Mesendoderm (in vitro differentiated cells): ENCODE data around the gene COBL.

Experiments used
- DNase-seq: peaks from one replicate; pipeline ENCODE4 v3.0.0; 2013
- H2AK5ac ChIP-seq: 2 replicates; pipeline ENCODE4 v1.6.1; 2013; ENCODE audit warnings: low read length, inconsistent platforms
- H2BK120ac ChIP-seq: 2 replicates; pipeline ENCODE4 v1.6.1; 2013; ENCODE audit warnings: low read depth, mild to moderate bottlenecking, low read length, moderate library complexity, mixed read lengths
- H2BK15ac ChIP-seq: replicated peaks from 2 replicates; pipeline ENCODE4 v1.6.1; 2013; ENCODE audit warnings: low read depth, mild to moderate bottlenecking, moderate library complexity
- H2BK5ac ChIP-seq: 2 replicates; pipeline ENCODE4 v1.6.1; 2013; ENCODE audit warnings: low read length, inconsistent platforms
- H3K18ac ChIP-seq: 2 replicates; pipeline ENCODE4 v1.6.1; 2013; ENCODE audit warnings: mild to moderate bottlenecking, low read length, mixed read lengths
- H3K23ac ChIP-seq: one replicate; pipeline ENCODE4 v1.6.1; 2013; ENCODE audit warnings: low read length
- H3K27ac ChIP-seq: 2 replicates; pipeline ENCODE4 v1.5.1; 2013; ENCODE audit warnings: low read depth, mild to moderate bottlenecking, inconsistent platforms, low read length, moderate library complexity
- H3K27me3 ChIP-seq: 2 replicates; pipeline ENCODE4 v1.6.1; 2013; ENCODE audit warnings: low read length, control low read depth, mild to moderate bottlenecking, inconsistent platforms; ENCODE audit not compliant: insufficient read depth, poor library complexity
- H3K36me3 ChIP-seq: 2 replicates; pipeline ENCODE4 v1.6.1; 2013; ENCODE audit warnings: low read length, inconsistent platforms; ENCODE audit not compliant: control insufficient read depth, insufficient read depth
- H3K4ac ChIP-seq: one replicate; pipeline ENCODE4 v1.6.1; 2013; ENCODE audit warnings: low read depth, mild to moderate bottlenecking, low read length, moderate library complexity
- H3K4me1 ChIP-seq: 2 replicates; pipeline ENCODE4 v1.6.1; 2013; ENCODE audit warnings: low read depth, low read length, inconsistent platforms; ENCODE audit not compliant: control insufficient read depth
- H3K4me2 ChIP-seq: 2 replicates; pipeline ENCODE4 v1.6.1; 2013; ENCODE audit warnings: low read length
- H3K4me3 ChIP-seq: 2 replicates; pipeline ENCODE4 v1.5.1; 2013; ENCODE audit warnings: mild to moderate bottlenecking, low read length
- H3K56ac ChIP-seq: one replicate; pipeline ENCODE4 v1.6.1; 2013; ENCODE audit warnings: low read length
- H3K79me1 ChIP-seq: 2 replicates; pipeline ENCODE4 v1.6.1; 2013; ENCODE audit warnings: low read length, inconsistent platforms
- H3K79me2 ChIP-seq: 2 replicates; pipeline ENCODE4 v1.6.1; 2013; ENCODE audit warnings: mild to moderate bottlenecking, low read length; ENCODE audit not compliant: control insufficient read depth, insufficient read depth
- H3K9ac ChIP-seq: 2 replicates; pipeline ENCODE4 v1.6.1; 2013; ENCODE audit warnings: low read length, inconsistent platforms
- H4K5ac ChIP-seq: one replicate; pipeline ENCODE4 v1.6.1; 2013; ENCODE audit warnings: low read length
- H4K8ac ChIP-seq: one replicate; pipeline ENCODE4 v1.6.1; 2013; ENCODE audit warnings: low read depth, mild to moderate bottlenecking, control low read depth, low read length, moderate library complexity
- WGBS: extraction: QIAGEN DNeasy Blood & Tissue Kit; methylation state at CpG from one replicate; pipeline ENCODE4 v1.1.7; 2013; ENCODE audit warnings: low lambda C conversion rate, missing lambda C conversion rate; ENCODE audit not compliant: insufficient coverage; ENCODE audit errors: extremely low coverage; 5-methylcytosine and 5-hydroxymethylcytosine counted together

COBL gene

GRCh38 chr7:51244053-51244452 is 72.6 kb downstream of the COBL start:
- H3K36me3 ChIP-seq: no peaks in the 10 kb centered on the region
- H2BK5ac ChIP-seq: no peak overlapping the region
- no peaks in the 10 kb centered on the region for H3K79me2 ChIP-seq
- no peak overlapping the region for H3K4me3 ChIP-seq
- H3K18ac ChIP-seq: no peak overlapping the region
- no CpG with 5 or more reads among the region's 5 CpGs for WGBS
- H2AK5ac ChIP-seq: no peak overlapping the region
- H3K27ac ChIP-seq: no peak overlapping the region
- no peaks in the 10 kb centered on the region for H3K4me1 ChIP-seq
- H3K4ac ChIP-seq: no peak overlapping the region
- no peaks in the 10 kb centered on the region for H3K79me1 ChIP-seq
- no peak overlapping the region for H3K4me2 ChIP-seq
- no peak for DNase-seq
- H4K8ac ChIP-seq: no peak overlapping the region
- no peaks in the 10 kb centered on the region for H3K27me3 ChIP-seq
- no peak overlapping the region for H3K9ac ChIP-seq
- H3K56ac ChIP-seq: no peak overlapping the region
- H3K23ac ChIP-seq: no peak overlapping the region
- no peak overlapping the region for H2BK15ac ChIP-seq
- H2BK120ac ChIP-seq: no peak overlapping the region
- no peak overlapping the region for H4K5ac ChIP-seq

GRCh38 chr7:51243631-51244030 is 73.0 kb downstream of the COBL start:
- no CpG with 5 or more reads among the region's 10 CpGs for WGBS
- Histone ChIP-seq H3K23ac (no peak overlapping the region), H4K8ac (no peak overlapping the region), H3K36me3 (no peaks in the 10 kb centered on the region), H3K56ac (no peak overlapping the region), H2BK120ac (no peak overlapping the region), H2AK5ac (no peak overlapping the region), H3K4me1 (no peaks in the 10 kb centered on the region), H3K27ac (no peak overlapping the region), H3K4me3 (no peak overlapping the region), H3K4ac (no peak overlapping the region), H3K79me2 (no peaks in the 10 kb centered on the region), H3K27me3 (no peaks in the 10 kb centered on the region), H3K4me2 (no peak overlapping the region), H3K9ac (no peak overlapping the region), H2BK5ac (no peak overlapping the region), H2BK15ac (no peak overlapping the region), H4K5ac (no peak overlapping the region), H3K79me1 (no peaks in the 10 kb centered on the region), H3K18ac (no peak overlapping the region)
- DNase-seq: no peak

- Histone ChIP-seq H2BK120ac (no peak overlapping the region), H3K79me1 (no peaks in the 10 kb centered on the region), H3K79me2 (no peaks in the 10 kb centered on the region), H4K5ac (no peak overlapping the region), H3K4ac (no peak overlapping the region), H2BK5ac (no peak overlapping the region), H3K18ac (no peak overlapping the region), H2BK15ac (no peak overlapping the region), H3K23ac (no peak overlapping the region), H3K4me2 (no peak overlapping the region), H3K27me3 (no peaks in the 10 kb centered on the region), H3K36me3 (no peaks in the 10 kb centered on the region), H3K9ac (no peak overlapping the region), H2AK5ac (no peak overlapping the region), H3K4me3 (no peak overlapping the region), H4K8ac (no peak overlapping the region), H3K56ac (no peak overlapping the region), H3K27ac (no peak overlapping the region), H3K4me1 (no peaks in the 10 kb centered on the region)
- no CpG with 5 or more reads among the region's 16 CpGs for whole genome bisulfite sequencing
- DNase-seq: no peak
Observed at GRCh38 chr7:51242881-51243518, 73.6 kb downstream of the COBL start.

- no peak overlapping the region for H2BK120ac ChIP-seq
- no peak overlapping the region for H3K18ac ChIP-seq
- no peak for DNase-seq
- H3K4me3 ChIP-seq: no peak overlapping the region
- no peak overlapping the region for H2BK15ac ChIP-seq
- no peak overlapping the region for H3K27ac ChIP-seq
- H4K8ac ChIP-seq: no peak overlapping the region
- no peaks in the 10 kb centered on the region for H3K36me3 ChIP-seq
- no peaks in the 10 kb centered on the region for H3K79me2 ChIP-seq
- H3K4ac ChIP-seq: no peak overlapping the region
- H3K4me2 ChIP-seq: no peak overlapping the region
- no CpG with 5 or more reads among the region's 5 CpGs for WGBS
- H3K56ac ChIP-seq: no peak overlapping the region
- no peaks in the 10 kb centered on the region for H3K27me3 ChIP-seq
- H4K5ac ChIP-seq: no peak overlapping the region
- no peak overlapping the region for H2AK5ac ChIP-seq
- H2BK5ac ChIP-seq: no peak overlapping the region
- no peaks in the 10 kb centered on the region for H3K4me1 ChIP-seq
- no peaks in the 10 kb centered on the region for H3K79me1 ChIP-seq
- no peak overlapping the region for H3K23ac ChIP-seq
- H3K9ac ChIP-seq: no peak overlapping the region
Observed at GRCh38 chr7:51242007-51242691, 74.5 kb downstream of the COBL start.

GRCh38 chr7:51240868-51241267 is 75.7 kb downstream of the COBL start:
- Histone ChIP-seq H4K8ac (no peak overlapping the region), H2BK5ac (no peak overlapping the region), H2BK15ac (no peak overlapping the region), H3K79me1 (no peaks in the 10 kb centered on the region), H3K4me3 (no peak overlapping the region), H3K36me3 (no peaks in the 10 kb centered on the region), H4K5ac (no peak overlapping the region), H3K27me3 (no peaks in the 10 kb centered on the region), H2BK120ac (no peak overlapping the region), H2AK5ac (no peak overlapping the region), H3K4me2 (no peak overlapping the region), H3K4ac (no peak overlapping the region), H3K56ac (no peak overlapping the region), H3K27ac (no peak overlapping the region), H3K23ac (no peak overlapping the region), H3K4me1 (no peaks in the 10 kb centered on the region), H3K79me2 (no peaks in the 10 kb centered on the region), H3K9ac (no peak overlapping the region), H3K18ac (no peak overlapping the region)
- no peak for DNase-seq
- WGBS: no CpG with 5 or more reads among the region's 4 CpGs

GRCh38 chr7:51239691-51240090 is 76.9 kb downstream of the COBL start:
- Histone ChIP-seq H2AK5ac (no peak overlapping the region), H3K4ac (no peak overlapping the region), H3K4me3 (no peak overlapping the region), H3K27ac (no peak overlapping the region), H3K36me3 (no peaks in the 10 kb centered on the region), H3K4me1 (no peaks in the 10 kb centered on the region), H3K23ac (no peak overlapping the region), H4K5ac (no peak overlapping the region), H2BK120ac (no peak overlapping the region), H3K56ac (no peak overlapping the region), H2BK5ac (no peak overlapping the region), H3K79me2 (no peaks in the 10 kb centered on the region), H3K4me2 (no peak overlapping the region), H2BK15ac (no peak overlapping the region), H3K18ac (no peak overlapping the region), H4K8ac (no peak overlapping the region), H3K9ac (no peak overlapping the region), H3K79me1 (no peaks in the 10 kb centered on the region), H3K27me3 (no peaks in the 10 kb centered on the region)
- no peak for DNase-seq
- no CpG with 5 or more reads among the region's 3 CpGs for WGBS
